NCI-H446 (cell line): ENCODE measurements around the gene KARS1.
"Not testable (repeated sequence)": the region's sequence is repeated elsewhere in the genome, so short reads cannot be mapped to it uniquely, and the experiment has no call there.

Experiments used
- DNase-seq, 2 experiments: peaks; one replicate each; lab custom pipeline; 2025; lab: John Stamatoyannopoulos, UW

Gene KARS1

DNA sequence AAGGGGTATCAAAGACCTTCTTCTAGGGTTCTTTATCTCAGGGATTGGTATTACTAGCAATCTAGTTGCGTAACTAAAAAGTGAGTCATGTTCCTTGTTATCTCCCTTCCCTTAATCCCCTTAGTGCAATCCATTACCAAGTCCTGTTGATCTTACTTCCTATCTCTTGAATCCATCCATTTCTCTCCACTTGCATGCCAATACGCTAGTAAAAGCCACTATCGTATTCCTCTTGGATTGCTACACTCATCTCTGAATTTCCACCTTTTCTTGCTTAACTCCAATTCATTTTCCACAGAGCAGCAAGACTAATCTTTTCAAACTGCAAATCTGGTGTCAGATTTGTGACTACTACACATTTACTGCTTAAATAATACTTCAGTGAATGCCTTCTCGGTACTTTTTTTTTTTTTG, 22.5 kb downstream of the KARS1 start:
- DNase-seq, result no peak

DNA sequence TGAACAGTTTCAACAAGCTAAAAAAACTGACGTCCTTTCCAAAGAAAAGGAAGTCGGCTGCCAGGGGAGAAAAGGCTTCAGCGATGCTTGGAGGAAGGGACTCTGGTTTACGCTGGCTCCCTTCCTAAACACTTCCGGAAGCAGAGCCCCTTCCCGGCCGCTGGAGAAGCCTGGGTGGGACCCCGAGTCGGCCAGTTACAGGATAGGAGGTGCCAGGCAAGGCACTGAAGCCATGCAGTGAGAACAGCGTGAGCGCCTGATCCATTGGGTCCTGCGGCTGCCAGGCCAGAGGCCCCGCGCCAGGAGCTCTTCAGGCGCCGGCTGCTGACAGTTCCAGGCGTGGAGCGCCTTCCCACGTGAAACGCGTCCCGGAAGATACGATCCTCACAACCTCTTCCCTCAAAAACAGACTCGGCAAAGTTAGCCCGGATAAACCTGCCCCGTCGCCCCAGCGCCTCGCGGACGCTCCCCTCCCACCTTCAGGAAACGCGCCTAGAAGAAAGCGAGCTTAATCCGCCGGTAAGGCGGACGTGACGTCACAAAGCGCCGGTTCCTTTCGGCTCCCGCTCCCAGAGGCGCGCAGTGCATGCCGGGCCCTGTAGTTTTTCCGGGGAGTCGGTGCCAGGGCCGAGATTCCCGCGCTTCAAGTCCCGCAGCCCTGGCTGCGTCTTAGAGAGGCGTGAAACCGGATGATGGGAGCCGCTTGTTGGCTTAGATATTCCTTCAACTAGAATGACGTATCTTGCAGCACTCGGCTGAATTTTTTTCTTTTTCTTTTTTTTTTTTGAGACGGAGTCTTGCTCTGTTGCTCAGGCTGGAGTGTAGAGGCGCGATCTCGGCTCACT, 24.5 kb downstream of the KARS1 start, which contains the start of gene ADAT1:
ADAT1 (minus strand) TSS at position 521 of the 845 bp plus-strand sequence. CDS start 2,482 bp downstream, outside the sequence.
- peak; percentile 88 to 95 for DNase-seq

DNA sequence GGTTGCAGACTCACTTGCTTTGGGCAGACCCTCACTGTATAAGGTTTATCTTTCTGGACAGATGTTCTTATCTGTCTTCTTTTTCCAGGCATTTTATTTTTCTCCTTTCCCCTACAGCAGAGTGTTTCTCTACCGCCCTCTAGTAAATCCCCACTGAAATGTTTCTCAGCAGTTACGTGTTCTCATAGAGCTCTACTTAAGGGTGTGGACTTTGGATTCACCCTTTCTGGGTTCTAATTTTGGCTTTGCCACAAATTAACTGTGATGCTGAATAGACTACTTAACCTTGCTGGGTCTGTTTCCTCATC, 26.3 kb downstream of the KARS1 start:
- peak in 1 of 2 experiments; percentile 21 for DNase-seq

DNA sequence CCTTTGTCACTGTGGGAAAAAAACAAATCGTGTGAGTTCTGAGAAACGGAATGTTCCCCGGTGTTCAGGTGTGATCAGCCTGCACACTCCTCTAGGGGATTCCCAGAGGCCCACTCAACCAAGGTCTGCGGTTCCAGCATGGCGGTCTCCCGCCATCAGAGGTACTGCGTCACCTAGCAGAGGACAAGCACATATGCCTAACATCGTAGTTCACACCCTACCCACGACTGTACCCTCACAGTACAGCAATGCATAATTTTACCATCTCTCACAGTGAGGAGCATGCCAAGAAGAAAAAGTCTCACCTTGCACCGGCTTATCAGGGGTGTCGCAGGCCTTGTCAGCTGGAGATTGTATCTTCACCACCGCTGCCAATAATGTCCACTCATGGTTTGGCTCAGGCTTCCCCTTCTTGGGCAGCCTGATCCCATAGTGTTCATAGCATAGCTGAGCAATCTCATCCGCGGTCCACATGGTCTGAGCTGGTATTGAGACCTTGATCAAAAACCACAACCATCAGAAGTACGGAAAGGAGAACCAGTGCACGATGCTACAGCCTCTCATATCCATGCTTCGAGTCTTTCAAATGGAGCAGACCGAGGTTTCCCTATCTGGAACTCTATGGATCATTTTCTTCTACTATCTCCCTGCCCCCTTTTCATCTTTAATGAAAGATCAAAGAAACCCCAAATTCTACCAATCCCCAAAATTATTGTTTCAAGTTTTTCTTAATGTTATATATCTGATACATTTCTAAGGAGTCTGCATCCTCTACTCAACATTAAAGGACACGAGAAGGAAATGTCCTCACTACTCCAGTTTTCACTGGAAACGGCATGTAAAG, 26.9 kb downstream of the KARS1 start:
- no peak for DNase-seq

DNA sequence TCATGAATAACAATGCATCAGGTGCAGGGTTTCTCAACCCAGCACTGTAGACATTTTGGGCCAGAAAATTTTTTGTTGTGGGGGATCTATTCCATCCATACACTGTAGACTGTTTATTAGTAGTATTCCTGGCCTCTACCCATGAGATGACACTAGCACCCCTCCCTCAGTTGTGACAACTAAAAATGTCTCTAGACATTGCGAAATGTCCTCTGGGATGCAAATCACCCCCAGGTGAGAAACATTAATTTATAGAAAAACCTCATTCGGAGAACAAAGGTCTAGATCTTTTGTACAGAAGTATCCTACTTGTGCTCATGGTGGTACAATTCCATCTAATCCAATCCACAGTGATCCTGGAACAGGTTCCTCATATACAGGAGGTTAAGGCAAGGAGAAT, 28.7 kb downstream of the KARS1 start:
- DNase-seq, result no peak

DNA sequence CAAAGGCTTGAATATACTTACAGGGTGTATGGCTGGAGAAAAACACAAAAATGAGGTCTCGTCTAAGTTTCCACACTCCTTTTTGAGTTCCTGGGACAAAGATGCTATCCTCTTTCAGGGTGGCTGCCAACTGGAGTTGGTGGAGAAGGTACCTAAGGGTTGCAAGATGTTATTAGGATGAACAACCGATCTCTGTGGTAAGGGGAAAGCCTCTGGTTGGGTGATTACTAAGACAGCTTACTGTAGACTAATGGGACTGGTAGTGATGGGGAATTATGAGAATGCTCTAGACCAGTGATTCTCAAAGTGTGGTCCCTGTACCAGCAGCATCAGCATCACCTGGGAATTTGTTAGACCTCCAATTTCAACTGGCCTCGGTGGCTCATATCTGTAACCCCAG, 30.3 kb downstream of the KARS1 start:
- DNase-seq, result no peak

DNA sequence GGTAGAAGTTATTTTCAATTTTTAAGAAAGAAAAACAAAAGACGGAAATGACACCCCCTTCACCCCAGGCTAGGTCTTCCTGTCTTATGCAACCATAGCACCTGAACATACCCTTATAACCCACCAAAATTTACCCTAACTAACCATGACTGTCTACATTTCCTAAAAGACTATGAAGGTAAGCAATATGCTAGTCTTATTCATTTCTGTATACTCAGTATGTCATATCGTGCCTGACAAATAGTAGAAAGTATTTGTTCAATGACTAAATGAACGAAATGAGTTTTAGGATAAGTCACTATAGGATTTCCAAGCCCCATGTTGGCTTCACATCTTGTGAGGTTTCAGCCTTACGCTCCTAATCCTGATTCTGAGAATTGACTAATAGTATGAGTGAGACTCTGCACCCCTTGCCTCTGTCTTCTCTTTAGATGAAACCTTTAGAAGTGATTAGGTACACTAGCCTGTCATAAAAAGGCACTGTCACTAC, 30.9 kb downstream of the KARS1 start:
- no peak for DNase-seq

DNA sequence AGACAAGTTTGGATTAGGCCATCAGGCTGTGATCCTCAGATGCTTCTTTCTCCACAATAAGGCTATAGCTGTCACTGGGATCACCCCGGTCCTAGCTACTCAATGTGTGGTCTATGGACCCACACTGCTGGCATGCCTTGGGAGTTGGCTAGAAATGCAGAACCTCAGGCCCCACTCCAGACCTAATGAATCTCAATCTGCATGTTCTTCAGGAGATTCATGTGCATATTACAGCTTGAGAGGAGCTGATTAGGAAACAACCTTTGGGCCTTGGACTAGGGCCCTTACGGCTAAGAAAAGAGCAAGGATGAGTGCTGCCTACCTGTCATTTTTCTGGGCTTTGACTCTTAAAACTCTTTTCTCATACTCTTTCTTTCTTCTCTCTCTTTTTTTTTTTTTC, 31.8 kb downstream of the KARS1 start:
- no peak for DNase-seq

DNA sequence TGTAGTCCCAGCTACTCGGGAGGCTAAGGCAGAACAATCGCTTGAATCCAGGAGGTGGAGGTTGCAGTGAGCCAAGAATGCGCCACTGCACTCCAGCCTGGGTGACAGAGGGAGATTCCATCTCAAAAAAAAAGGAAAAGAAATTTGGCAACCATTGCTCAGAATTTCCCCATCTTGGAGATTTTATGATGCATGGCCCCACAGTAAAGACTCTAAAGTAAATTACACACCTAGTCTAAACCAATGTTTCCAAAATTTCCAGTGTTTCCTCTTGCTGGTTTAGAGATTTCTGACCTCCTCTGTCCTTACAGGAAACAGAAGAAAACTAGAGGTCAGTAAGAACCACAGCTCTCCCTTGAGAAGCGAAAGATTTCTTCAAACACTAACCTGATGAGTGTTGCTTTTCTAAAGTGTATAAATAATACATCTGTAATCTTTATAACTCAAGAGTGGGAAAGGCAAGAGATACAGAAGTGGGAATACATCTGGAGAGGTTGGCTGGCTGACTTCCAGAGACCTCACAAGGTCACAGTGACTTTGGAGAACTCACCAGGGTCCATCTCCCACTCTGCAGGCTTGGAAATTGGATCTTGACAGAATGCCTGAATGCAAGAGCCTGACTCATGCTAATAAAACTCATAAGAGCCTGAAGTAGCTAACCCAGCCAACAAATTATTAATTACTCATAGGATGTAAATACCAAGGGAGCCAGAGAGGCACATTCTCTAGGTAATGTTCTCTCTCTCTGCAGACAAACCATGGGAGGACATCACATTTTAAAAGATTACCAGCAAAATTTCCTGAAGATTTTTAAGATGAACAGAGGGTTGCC, 33.2 kb downstream of the KARS1 start:
- DNase-seq, result no peak

DNA sequence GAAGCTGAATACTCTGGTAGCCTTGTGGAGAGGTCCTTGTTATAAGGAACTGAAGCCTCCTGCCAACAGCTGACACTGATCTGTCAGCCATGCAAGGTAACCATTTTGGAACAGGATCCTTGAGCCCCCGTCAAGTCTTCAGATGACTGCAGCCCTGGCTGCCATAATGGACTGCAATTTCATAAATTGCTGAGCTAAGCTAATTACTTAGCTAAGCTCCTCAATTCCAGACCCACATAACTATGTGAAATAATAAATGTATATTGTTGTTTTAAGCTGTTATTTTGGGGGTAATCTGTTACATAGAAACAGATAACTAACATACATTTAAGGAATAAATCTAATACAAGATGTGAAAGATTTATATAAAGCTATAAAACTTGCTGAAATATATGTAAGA, 41.0 kb downstream of the KARS1 start:
- DNase-seq, result no peak

DNA sequence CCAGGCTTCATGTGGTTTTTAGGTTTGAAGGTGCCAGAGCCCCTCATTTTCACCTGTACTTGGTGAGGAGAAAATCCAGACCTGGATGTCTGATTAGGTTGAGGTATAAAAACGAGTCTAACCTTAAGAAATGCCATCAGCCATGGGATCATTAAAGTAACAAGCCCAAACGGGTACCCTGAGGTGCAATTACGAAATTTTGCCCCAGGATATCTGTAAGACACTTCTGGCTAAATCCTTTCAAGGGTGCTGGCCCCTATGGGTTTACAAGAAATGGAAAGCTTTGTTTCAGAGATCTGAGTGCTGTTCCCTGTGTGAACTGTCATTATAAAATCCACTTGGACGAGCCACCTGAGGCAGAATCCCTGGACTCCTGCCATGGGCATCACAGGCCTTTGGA, 44.2 kb downstream of the KARS1 start:
- no peak for DNase-seq

DNA sequence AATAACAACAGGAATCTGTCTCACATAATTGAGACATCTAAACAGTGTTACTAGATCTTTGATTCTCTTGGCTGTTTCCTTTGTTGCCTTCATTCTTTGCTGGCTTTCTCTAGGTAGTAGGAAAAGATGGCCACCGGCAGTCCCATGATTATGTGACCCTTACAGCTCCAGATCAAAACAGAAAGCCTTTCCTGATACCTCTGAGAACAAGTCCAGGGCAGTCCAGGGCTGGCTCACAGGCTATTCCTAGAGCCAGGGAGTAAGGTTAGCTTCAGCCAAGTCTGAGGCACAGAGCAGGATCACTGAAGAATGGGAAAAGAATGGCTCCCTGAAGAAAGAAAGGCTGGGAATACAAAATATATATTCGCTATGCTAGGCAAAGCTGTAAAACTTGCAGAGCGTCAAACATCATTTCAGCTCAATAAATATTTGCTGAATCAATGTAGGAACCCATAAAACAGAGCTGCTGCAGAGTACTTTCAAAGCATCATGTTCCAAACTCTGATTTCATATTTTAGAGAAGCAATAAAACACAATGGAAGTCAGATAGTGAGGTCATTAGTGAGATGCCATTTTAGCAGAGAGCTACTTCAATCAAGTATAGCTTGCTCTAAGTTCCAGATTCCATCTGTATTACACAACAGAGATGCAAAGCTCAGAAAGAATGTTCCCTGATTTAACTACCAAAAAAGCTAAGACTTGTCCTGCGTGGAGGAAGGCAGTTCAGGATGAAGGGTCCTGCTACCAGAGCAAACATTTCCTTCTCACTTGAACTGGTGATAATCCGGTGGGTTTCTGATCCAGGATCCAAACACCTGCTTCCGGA, 47.8 kb downstream of the KARS1 start:
- no peak for DNase-seq

DNA sequence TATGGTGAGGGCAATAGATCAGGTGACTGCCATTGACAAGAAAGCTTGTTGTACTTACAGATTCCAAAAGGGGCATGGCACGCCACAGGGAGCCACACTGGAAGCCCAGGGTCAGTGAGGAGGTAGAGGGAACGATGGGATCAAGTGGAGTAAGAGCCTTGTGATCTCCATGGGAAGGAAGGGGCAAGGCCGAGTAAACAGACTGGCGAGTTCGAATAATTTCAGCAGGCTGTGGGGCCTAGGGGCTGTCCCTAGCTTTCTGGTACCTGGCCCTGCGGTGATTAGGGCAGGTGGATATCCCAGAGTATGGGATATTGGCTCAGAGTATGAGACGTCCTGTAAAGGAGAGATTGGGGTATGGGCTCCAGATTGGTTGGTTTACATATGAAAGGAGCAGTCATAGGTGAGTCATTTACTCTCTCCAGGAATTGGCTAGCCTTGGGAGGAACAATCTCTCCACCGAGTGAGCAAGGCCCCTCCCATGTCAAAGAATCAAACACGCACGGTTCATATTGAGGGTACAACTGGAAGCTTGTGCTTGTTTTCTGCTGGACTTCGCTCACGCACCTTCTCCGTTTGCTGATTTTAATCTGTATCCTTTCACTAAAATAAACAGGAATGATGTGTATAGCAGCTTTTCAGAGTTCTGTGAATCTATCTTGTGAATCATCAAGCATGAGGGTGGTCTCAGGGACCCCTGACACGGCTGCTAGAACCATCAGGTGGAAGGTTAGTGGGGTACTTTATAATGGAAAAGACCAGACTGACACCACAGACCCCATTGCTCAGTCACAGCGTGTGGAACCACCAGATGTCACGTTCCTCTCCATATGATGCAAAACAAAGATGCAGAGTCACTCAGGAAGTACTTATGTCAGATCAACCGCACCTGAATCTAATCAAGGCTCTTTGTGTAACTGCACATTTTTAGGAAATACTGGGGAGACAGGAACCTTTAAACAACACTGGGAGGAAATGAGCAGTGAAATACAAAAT, 53.3 kb downstream of the KARS1 start:
- DNase-seq, result no peak

DNA sequence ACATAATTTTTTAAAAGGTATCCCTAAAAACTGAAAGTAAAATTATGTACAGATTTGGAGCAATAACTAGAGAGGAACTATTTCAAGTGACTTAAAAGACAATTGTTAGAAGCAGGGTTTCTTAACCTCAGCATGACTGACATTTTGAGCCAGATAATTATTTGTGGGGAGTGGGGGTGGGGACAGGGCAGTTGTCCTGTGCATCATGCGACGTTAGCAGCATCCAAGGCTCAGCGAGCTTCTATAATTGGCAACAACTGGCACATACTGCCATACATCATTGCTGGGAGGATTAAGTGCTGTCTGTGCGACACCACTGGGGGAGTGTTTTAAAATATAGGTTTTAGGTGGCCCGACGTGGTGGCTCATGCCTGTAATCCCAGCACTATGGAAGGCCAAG, 54.2 kb downstream of the KARS1 start:
- DNase-seq, result no peak

DNA sequence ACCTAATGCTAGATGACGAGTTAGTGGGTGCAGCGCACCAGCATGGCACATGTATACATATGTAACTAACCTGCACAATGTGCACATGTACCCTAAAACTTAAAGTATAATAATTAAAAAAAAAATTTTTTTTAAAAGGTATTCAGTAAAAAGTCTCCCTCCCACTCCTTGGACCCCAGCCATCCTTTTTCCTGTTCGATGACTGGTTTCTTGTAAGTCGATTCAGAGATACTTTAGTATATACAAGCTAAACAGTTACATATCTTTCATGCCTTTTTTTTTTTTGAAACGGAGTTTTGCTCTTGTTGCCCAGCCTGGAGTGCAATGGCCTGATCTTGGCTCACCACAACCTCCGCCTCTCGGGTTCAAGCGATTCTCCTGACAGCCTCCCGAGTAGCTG, 55.5 kb downstream of the KARS1 start:
- not testable (repeated sequence) for DNase-seq

DNA sequence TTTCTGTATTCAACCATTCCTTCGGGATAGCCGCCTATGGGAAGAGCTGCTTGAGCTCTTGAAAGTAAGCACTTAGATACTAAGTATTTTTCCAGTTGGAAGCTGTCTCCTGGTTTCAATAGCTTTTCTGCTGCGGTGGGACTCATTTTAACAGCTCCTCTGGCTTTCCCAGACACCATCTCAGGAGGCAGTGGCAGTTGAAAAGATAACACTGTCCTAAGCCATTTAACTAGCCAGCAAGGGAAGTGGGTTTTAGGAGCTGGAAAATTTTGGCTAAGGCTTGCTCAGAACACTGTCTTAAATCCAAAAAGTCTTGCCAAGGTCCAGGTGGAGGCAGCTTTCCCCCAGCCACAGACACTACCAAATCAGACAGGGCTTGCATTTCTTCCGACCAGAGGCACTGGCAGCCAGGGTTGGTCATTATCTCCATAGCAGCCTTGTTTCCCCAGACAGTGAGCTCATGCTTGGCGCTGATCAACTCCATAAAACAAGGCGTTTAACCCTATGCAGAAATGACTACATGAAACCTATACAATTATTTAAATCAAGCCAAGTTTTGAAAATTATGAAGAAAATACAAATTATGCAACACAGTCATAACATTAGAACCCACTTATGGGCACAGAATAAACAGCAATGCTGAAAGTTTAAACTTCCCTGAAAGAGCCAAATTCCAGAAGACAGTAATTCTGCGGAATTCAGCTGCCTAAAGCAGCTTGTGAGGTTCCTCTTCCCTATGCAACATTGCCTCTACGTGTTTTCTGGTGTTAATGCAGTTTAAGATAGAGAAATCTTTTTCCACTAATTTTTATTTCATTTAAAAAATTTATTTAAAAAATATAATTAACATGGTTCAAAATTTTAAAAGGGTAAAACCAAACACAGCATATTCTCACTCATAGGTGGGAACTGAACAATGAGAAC, 56.3 kb downstream of the KARS1 start:
- DNase-seq, result peak in 1 of 2 experiments; percentile 6

DNA sequence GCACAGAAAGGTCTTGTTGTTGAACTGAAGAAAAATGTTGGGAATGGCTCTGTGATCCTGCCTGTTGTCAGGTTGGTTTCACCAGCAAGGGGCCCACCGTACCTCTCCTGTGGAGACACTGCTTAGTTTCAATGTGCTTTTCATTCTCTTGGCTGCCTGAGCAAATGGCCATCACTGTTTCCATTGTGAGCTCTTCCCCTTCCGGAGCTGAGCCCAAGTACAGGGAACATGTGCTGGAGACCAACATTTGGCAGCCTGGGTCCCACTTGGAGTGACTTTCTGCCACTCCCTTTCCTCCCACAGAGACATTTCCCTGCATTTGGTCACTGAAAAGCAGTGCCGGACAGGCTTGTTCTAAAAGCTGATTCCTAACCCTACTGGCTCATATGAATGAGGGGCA, 58.2 kb downstream of the KARS1 start:
- no peak for DNase-seq

DNA sequence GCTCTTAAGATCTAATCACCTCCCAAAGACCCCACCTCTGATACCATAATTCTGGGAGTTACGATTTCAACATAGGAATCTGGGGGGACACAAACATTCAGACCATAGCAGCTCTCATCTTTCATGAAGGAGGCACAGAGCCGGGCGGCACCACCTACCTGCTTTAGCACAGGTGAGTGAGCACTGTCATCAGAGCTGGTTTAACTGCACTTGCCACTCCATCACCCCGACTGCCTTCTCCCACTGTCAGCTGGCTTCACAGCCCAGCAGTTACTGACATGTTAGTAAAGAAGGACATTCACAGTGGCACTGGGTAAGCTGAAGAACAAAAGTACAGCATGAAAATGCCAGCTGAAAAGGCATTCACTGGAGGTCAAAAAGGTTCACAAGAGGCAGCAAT, 58.7 kb downstream of the KARS1 start:
- DNase-seq, result no peak

DNA sequence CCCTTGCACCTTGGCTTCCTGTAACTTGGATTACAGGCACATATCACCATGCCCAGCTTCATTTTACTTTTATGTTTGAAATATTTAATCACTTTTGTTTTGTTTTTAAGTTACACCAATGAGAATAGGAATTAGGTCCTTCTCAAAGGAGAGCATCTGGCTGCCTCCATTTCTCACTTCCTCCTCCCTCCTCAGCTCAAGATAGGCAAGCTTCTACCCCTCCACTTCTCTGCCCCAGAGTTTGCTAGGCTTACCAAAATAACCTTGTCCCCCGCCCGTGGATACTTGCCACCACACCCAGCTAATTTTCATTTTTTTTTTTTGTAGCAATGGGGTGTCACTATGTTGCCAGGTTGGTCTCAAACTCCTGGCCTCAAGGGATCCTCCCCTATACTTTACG, 63.4 kb downstream of the KARS1 start:
- no peak for DNase-seq
